ENCODE results near the gene PTPRU.

The PTPRU gene

DNA sequence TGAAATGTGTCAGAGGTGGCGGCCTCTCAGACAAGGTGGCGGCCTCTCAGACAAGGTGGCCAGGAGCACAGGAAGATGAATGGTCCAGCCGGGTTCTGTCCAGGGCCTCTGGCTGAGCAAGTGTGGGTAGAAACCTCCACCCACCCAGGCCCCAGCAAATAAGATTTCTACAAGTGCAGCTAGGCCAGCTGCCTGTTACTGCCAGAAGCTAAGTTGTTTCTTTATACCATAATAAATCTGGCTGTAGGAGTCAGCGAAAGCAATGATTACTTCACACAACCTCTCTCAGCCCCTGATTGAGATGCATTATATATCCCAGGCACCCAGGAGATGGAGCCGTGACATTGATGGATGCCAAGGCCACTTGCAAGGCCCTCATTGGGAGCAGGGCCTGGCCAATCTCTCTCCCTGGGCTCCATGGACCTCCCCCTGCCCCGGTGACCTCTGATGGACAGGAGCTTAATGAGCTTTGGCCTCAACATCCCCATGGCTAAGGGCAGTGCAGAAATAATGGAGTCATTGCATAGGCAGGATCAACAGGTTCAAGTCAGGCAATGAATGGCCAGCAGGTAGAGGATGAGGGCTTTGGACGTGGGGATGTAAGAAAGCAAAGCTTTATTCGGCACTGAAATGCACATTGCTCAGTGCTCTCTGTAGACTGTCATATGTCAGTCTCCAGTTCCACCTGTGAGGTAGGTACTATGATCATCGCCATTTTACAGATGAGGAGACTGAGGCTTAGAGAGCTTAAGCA lies 92.9 kb downstream of the PTPRU start:
- CTCF ChIA-PET: interaction anchor here (0.6 to 4.0 kb wide), 2 partner anchors 13 to 1147 kb away, joined by 3 to 35 read pairs; no protein-coding TSS in a partner anchor

DNA sequence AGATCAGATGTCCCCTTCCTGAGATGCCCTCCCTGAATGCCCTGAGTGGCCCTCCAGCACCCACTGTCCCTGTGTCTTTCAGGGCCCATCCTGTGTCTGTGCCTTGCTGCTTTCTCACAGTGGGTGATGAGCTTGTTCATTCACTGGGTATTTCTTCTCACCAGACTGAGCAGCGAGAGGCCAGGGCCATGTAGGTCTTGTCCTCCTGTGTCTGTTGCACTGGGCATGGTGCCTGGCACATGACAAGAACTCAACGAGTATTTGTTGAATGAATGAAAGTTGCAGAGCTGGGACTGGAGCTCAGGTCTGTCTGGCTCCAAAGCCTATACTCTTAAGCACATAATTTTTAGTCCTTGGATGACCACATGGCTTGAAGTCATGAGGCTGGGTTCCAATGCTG lies 93.8 kb downstream of the PTPRU start:
- Histone ChIP-seq H3K4me1 (ENCODE audit: control insufficient read depth, insufficient read depth, low read length) (no peaks in the 10 kb centered on the region), H3K4me3 (ENCODE audit: low read depth, low read length) (no peak overlapping the region), H3K36me3 (ENCODE audit: control insufficient read depth in 2 of 2, insufficient read depth in 1 of 2, low read length in 2 of 2) (peaks cover 0 to 31% of the 10 kb centered on the region in 2 experiments; a peak in 1 of 3 replicates), H3K9me3 (ENCODE audit: control insufficient read depth, insufficient read depth, low read depth, low read length) (no peaks in the 10 kb centered on the region), H3K27ac (ENCODE audit: extremely low read depth, low read depth, low read length) (no peak overlapping the region)
- ChIA-PET CTCF (interaction anchor here (4.0 kb wide), 1 partner anchor 12 kb away, joined by 35 read pairs; no protein-coding TSS in a partner anchor), POLR2A (no interaction called here)
- TF ChIP-seq TCF7L2 (IDR thresholded peaks at IDR 0.05; ENCODE audit: borderline replicate concordance, low read depth, low read length) (no peak), ZSCAN5A (tag by site-specific recombination; IDR thresholded peaks at IDR 0.05) (no peak), KLF10 (tag by site-specific recombination; IDR thresholded peaks at IDR 0.05) (no peak), ZNF121 (tag by site-specific recombination; IDR thresholded peaks at IDR 0.05) (no peak), FEZF1 (tag by site-specific recombination; IDR thresholded peaks at IDR 0.05) (no peak), ZNF785 (tag by site-specific recombination; IDR thresholded peaks at IDR 0.05) (no peak), ZNF169 (tag by site-specific recombination; IDR thresholded peaks at IDR 0.05) (no peak), ZSCAN16 (tag by site-specific recombination; IDR thresholded peaks at IDR 0.05) (no peak), ZNF521 (tag by site-specific recombination; IDR thresholded peaks at IDR 0.05) (no peak), ZBTB44 (tag by site-specific recombination; IDR thresholded peaks at IDR 0.05) (no peak)

More for the DNA sequence above, 92.9 kb downstream of the PTPRU start:
- H3K4me3 ChIP-seq (ENCODE audit: low read depth, low read length): no peak overlapping the region
- peaks cover 0 to 33% of the 10 kb centered on the region in 2 experiments; a peak in 1 of 3 replicates for H3K36me3 ChIP-seq (ENCODE audit: control insufficient read depth in 2 of 2, insufficient read depth in 1 of 2, low read length in 2 of 2)
- no peak overlapping the region for H3K27ac ChIP-seq (ENCODE audit: extremely low read depth, low read depth, low read length)
- POLR2A ChIA-PET: no interaction called here
- TF ChIP-seq ZNF248 (tag by site-specific recombination; IDR thresholded peaks at IDR 0.05) (no peak), ZNF214 (tag by site-specific recombination; IDR thresholded peaks at IDR 0.05; ENCODE audit: borderline replicate concordance) (no peak), BCL11B (tag by site-specific recombination; IDR thresholded peaks at IDR 0.05; ENCODE audit: low read depth) (no peak), ZNF660 (tag by site-specific recombination; IDR thresholded peaks at IDR 0.05) (no peak), SCRT1 (tag by site-specific recombination; IDR thresholded peaks at IDR 0.05; ENCODE audit: borderline replicate concordance) (peak; percentile 51; the same call in 1 of the 2 replicates), ZNF280D (tag by site-specific recombination; IDR thresholded peaks at IDR 0.05) (no peak), PBX3 (CRISPR knock-in tag; IDR thresholded peaks at IDR 0.05) (no peak), SCRT2 (tag by site-specific recombination; IDR thresholded peaks at IDR 0.05) (peak; percentile 79), ZNF354C (tag by site-specific recombination; IDR thresholded peaks at IDR 0.05; ENCODE audit: borderline replicate concordance, low read depth) (no peak), ZNF433 (tag by site-specific recombination; IDR thresholded peaks at IDR 0.05; ENCODE audit: low read depth) (no peak)
- TF ChIP-seq, protein P1, sequence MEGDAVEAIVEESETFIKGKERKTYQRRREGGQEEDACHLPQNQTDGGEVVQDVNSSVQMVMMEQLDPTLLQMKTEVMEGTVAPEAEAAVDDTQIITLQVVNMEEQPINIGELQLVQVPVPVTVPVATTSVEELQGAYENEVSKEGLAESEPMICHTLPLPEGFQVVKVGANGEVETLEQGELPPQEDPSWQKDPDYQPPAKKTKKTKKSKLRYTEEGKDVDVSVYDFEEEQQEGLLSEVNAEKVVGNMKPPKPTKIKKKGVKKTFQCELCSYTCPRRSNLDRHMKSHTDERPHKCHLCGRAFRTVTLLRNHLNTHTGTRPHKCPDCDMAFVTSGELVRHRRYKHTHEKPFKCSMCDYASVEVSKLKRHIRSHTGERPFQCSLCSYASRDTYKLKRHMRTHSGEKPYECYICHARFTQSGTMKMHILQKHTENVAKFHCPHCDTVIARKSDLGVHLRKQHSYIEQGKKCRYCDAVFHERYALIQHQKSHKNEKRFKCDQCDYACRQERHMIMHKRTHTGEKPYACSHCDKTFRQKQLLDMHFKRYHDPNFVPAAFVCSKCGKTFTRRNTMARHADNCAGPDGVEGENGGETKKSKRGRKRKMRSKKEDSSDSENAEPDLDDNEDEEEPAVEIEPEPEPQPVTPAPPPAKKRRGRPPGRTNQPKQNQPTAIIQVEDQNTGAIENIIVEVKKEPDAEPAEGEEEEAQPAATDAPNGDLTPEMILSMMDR (tag by site-specific recombination; IDR thresholded peaks at IDR 0.05): no peak
- H3K9me3 ChIP-seq (ENCODE audit: control insufficient read depth, insufficient read depth, low read depth, low read length): no peaks in the 10 kb centered on the region
- no peaks in the 10 kb centered on the region for H3K4me1 ChIP-seq (ENCODE audit: control insufficient read depth, insufficient read depth, low read length)
